22Rv1 (cell line): Measurements from ENCODE around the gene CREM.

ENCODE experiments used
- CTCF ChIP-seq: fragments of 450-650 bp; IDR thresholded peaks from 2 replicates; pipeline ENCODE4 v1.5.1; 2017; ENCODE audit warnings: mild to moderate bottlenecking
- ZFX ChIP-seq: fragments of 450-650 bp; IDR thresholded peaks from 2 replicates; pipeline ENCODE4 v1.6.1; 2017; ENCODE audit warnings: antibody characterized with exemption, borderline replicate concordance

GRCh38 chr10:35178331-35178730 lies 51.7 kb downstream of the CREM start:
- TF ChIP-seq ZFX (no peak), CTCF (no peak)
